ENCODE measurements around the gene MSLN.
A peak's percentile ranks its signal among the peaks of the same experiment; 100 is the strongest.
"Not testable (repeated sequence)": the region's sequence is repeated elsewhere in the genome, so short reads cannot be mapped to it uniquely, and the experiment has no call there.

MSLN gene

DNA sequence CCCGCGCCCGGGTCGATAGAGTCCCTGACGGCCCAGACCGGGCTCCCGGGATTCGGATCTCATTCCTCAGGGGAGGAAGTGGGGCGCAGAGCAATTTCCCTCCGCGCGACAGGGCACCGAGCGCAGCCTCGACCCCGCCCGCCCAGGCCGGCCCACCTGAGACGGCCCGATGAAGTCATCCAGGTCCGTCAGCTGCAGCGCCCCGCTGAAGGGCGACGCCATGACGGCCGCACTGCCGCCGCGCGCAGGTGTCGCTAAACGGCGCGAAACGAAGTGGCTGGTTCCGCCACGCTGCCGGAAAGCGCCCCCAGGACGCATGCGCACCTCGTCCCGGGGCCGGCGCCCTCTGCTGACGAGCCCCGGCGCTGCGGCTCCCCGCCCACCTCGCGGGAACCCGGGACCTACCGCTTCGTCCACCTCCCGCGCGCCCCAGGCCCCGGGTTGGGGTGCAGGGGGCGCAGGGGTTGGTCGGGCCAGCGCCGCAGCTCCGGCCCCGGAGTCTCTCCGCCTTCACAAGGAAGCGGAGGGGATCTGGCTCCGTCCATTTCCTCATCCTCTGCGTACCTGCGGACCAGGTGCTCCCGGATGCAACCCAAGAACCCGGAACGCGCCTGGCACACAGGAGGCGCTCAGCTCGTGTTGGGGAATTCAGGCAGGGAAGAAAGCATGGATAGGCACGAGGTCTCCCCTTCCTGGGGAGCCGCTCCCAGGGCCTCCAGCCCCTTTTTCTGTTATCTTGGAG, 19.6 kb upstream of the MSLN start, which contains the start of gene CIAO3:
Gene CIAO3 (minus strand): TSS at position 234 of the 742 bp plus-strand sequence. CDS start 12 bp downstream, at position 222.
- peaks cover 22% of the 10 kb centered on the region for H3K4me1 Mint-ChIP-seq (ENCODE audit: low read depth)
- no peaks in the 10 kb centered on the region for H3K9me3 Mint-ChIP-seq
- peak within 1 kb of the TSS; percentile 74 for H3K27ac Mint-ChIP-seq
- H3K4me3 Mint-ChIP-seq: peak within 1 kb of the TSS; percentile 81
- peaks cover 10% of the 10 kb centered on the region for H3K36me3 Mint-ChIP-seq (ENCODE audit: low read depth)
- no peaks in the 10 kb centered on the region for H3K27me3 Mint-ChIP-seq

DNA sequence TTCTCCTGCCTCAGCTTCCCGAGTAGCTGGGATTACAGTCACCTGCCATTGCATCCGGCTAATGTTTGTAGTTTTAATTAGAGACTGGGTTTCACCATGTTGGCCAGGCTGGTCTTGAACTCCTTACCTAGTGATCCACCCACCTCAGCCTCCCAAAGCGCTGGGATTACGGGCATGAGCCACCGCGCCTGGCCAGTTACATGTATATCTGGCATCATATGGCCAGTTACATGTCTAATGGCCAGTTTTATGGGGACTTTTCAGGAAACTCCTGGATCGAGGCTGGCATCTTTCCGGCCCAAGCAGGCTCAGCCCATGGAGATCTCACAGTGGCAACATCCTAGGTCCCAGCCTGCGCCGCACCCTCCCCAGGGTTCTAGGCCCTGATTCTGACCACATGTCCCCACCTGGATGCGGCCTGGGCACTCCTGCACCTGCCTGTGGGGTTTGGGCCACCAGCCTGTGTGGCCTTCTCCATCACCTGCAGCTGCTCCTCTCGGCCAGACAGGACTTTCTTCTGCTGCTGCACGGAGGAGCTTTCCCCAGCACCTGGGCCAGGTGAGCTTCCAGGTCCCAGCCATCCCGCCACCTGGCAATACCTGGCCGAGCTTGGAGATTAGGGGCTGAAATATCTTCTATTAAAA, 18.4 kb upstream of the MSLN start:
- no peak overlapping the region for H3K27ac Mint-ChIP-seq
- H3K36me3 Mint-ChIP-seq (ENCODE audit: low read depth): peaks cover 7% of the 10 kb centered on the region
- H3K4me3 Mint-ChIP-seq: peak overlapping the region; percentile 80
- H3K9me3 Mint-ChIP-seq: no peaks in the 10 kb centered on the region
- H3K27me3 Mint-ChIP-seq: no peaks in the 10 kb centered on the region
- H3K4me1 Mint-ChIP-seq (ENCODE audit: low read depth): peaks cover 16% of the 10 kb centered on the region

DNA sequence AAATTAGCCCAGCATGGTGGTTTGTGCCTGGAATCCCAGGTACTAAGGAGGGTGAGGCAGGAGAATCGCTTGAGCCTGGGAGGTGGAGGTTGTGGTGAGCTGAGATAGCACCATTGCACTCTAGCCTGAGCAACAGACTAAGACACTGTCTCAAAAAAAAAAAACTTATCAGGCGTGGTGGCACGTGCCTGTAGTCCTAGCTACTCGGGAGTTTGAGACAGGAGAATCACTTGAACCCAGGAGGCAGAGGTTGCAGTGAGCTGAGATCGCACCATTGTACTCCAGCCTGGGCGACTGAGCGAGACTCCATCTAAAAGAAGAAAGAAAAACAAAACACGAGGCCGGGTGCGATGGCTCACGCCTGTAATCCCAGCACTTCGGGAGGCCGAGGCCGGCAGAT, 17.6 kb upstream of the MSLN start:
- not testable (repeated sequence) for H3K27ac Mint-ChIP-seq

DNA sequence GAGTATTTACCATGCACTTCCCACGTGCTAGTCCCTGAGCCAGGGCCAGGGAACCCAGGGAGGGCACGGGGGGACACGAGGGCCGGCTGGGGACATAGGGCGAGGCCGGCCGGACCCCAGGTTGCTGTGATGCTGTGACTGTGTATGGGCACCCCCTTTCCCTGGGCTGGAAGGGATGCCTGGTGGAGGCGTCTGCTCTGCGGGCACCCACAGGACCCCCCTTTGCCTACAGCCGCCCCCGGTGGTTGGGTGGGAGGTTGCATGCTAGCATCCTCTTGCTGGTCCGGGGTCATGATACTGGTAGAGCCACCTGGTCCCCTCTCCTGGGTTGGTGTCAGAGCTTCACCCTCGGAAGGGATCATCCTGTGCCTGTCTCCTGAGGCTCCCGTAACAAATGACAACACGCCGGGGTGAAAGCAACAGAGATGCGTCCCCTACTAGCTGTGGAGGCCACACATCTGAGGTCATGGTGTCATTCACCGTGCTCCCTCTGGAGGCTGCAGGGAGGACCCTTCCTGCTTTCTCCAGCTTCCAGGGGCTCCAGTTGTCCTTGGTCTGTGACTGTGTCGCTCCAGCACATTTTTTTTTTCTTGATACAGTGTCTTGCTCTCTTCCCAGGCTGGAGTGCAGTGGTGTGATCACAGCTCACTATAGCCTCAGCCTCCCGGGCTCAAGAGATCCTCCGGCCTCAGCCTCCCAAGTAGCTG, 16.6 kb upstream of the MSLN start:
- Mint-ChIP-seq H3K36me3 (ENCODE audit: low read depth) (no peaks in the 10 kb centered on the region), H3K27me3 (no peaks in the 10 kb centered on the region), H3K4me3 (no peak overlapping the region), H3K9me3 (no peaks in the 10 kb centered on the region), H3K4me1 (ENCODE audit: low read depth) (peaks cover 10% of the 10 kb centered on the region), H3K27ac (no peak overlapping the region)

More for the DNA sequence above, 17.6 kb upstream of the MSLN start:
- not testable (repeated sequence) for H3K9me3 Mint-ChIP-seq; H3K36me3 Mint-ChIP-seq (ENCODE audit: low read depth); H3K4me3 Mint-ChIP-seq; H3K27me3 Mint-ChIP-seq
- peaks cover 12% of the 10 kb centered on the region for H3K4me1 Mint-ChIP-seq (ENCODE audit: low read depth)

DNA sequence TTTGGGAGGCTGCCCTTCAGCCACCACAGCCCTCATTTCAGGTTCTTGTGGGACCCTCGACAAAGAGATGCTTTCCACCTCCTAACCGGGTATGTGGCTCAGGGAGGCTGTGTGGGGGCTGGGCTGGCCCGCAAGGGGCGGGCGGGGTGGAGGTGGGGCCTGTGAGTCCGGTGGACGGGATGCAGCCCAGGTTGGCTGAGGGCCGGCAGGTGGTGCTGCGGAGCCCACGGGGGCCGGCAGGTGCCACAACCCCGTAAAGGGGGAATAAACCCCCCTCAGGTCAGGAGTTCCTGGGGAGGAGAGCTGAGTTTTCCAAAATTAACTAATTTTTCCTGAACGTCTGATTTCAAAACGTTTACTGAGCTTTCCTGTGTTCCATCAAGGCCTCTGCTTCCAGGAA, 14.8 kb upstream of the MSLN start:
- Mint-ChIP-seq H3K4me3 (no peak overlapping the region), H3K27ac (no peak overlapping the region), H3K36me3 (ENCODE audit: low read depth) (no peaks in the 10 kb centered on the region), H3K9me3 (no peaks in the 10 kb centered on the region), H3K27me3 (no peaks in the 10 kb centered on the region), H3K4me1 (ENCODE audit: low read depth) (no peaks in the 10 kb centered on the region)

DNA sequence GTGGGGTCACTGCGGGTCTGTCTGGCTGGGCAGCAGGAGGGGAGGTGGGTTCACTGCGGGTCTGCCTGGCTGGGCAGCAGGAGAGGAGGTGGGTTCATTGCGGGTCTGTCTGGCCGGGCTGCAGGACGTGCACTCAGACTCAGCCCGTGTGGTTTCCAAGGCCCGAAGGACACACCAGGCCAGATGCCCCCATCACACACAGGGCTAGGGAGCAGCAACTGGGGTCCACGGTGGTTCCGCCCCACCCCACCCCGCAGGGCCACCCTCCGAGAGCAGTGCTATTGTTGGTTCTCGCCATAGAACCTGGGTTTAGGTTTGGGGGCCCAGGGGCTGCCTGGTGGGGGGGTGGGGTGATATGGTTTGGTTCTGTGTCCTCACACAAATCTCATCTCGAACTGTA, 13.9 kb upstream of the MSLN start:
- no peaks in the 10 kb centered on the region for H3K36me3 Mint-ChIP-seq (ENCODE audit: low read depth)
- H3K4me3 Mint-ChIP-seq: no peak overlapping the region
- H3K9me3 Mint-ChIP-seq: no peaks in the 10 kb centered on the region
- no peak overlapping the region for H3K27ac Mint-ChIP-seq
- H3K27me3 Mint-ChIP-seq: no peaks in the 10 kb centered on the region
- H3K4me1 Mint-ChIP-seq (ENCODE audit: low read depth): no peaks in the 10 kb centered on the region

DNA sequence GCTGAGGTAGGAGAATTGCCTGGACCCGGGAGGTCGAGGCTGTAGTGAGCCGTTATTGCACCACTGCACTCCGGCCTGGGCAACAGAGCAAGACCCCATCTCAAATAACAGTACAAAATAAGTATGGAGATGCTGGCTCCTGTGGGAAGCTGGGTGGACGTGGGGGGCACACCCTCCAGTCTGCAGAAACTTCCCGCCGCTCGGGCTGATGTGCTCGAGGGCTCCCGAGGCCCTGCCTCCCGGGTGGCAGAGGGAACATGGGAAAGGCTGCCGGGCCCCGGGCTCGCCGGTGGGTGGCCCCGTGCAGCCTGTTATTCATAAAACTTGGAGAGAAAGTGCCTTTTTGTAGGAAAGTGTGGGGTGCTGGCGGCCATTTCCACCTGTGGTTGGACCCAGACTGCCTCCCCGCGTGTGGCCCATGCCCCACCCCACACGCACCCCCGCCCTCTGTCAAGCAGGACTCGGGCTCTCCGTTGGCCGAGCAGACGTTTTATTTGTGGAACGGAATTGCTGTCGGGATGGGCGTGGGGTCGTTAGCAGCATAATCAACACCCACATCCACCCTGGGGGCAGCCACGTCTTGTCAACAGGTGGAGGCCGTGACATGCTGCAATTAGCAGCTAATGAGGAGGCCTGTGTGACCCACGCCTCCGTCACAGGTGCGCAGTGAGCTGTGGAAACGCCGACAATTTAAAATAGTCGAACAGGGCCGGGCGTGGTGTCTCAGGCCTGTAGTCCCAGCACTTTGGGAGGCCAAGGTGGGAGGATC, 12.4 kb upstream of the MSLN start:
- Mint-ChIP-seq H3K27me3 (no peaks in the 10 kb centered on the region), H3K27ac (no peak overlapping the region), H3K36me3 (ENCODE audit: low read depth) (no peaks in the 10 kb centered on the region), H3K4me3 (no peak overlapping the region), H3K4me1 (ENCODE audit: low read depth) (no peaks in the 10 kb centered on the region), H3K9me3 (no peaks in the 10 kb centered on the region)

DNA sequence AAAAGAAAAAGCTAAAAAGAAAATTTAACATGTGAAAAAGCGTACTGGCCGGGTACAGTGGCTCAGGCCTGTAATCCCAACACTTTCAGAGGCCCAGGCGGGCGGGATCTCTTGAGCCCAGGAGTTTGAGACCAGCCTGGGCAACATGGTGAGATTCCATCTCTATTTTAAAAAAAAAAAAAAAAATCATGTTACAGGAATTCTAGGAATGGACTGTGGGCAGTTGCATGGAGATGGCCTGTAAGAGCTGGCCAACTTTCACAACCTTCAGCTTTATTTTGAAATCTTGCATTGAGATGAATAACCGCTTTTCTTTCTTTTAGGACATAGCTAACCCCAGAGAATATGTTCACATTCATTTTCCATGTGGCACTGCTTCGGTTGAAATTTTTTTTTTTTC, 11.5 kb upstream of the MSLN start:
- Mint-ChIP-seq H3K36me3 (ENCODE audit: low read depth) (no peaks in the 10 kb centered on the region), H3K27me3 (no peaks in the 10 kb centered on the region), H3K4me1 (ENCODE audit: low read depth) (no peaks in the 10 kb centered on the region), H3K4me3 (no peak overlapping the region), H3K9me3 (no peaks in the 10 kb centered on the region), H3K27ac (no peak overlapping the region)

DNA sequence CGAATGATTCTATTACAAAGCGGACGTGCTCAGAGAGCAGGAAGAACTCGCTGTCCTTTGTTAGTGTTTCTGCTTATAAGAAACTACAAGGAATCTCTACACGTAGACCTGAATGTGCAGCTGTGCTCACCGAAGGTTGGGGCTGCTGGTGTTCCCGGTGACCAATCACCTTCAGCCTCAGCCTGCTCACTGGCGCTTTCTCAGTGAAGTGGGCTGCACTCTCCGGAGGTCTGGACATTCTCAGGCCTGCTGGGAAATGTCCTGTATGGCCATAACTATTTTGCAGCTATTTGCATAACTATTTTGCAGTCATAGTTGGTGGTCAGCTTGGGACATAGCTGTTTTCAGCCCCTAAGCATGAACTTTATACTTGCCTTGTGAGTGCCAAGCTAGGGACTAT, 10.0 kb upstream of the MSLN start:
- H3K9me3 Mint-ChIP-seq: no peaks in the 10 kb centered on the region
- no peak overlapping the region for H3K4me3 Mint-ChIP-seq
- no peaks in the 10 kb centered on the region for H3K4me1 Mint-ChIP-seq (ENCODE audit: low read depth)
- H3K27ac Mint-ChIP-seq: no peak overlapping the region
- no peaks in the 10 kb centered on the region for H3K27me3 Mint-ChIP-seq
- H3K36me3 Mint-ChIP-seq (ENCODE audit: low read depth): no peaks in the 10 kb centered on the region

DNA sequence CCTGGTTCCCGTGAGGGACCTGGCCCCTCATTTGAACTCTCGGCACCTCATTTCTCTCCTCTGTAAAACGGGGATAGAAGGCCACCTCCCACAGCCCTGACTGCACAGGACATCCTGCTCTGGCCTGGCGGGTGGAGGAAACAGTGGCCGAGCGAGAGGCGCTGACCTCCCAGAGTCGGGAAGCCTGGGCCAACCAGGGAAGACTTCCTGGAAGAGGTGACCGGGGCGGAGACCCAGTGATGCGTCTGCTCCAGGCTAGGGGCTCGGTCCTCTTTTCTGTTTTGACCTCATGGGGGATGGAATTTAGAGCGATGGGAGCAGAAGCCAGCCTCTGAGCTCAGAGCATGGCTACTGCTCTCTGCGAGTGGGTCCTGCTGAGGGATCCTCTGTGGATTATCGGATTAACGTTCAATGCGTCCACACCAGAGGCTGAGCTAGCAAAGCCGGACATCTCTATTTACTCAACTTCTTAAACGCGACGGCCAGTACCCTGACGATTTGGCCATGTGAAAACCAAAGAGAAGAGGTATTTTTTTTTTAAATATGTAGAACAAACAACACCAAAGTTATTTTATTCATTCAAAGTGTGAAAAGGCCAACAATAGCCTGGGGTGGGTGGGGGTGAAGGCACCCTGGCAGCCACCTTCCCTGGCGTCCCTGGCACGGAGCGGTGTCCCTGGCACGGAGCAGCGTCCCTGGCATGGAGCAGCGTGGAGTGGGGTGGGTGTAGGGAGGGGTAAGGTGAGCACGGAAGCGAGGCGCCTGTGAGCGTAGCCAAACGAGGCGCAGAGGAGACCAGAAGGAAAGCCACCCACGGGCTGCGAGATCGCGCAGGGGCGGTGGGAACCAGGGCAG, 9.2 kb upstream of the MSLN start:
- no peaks in the 10 kb centered on the region for H3K4me1 Mint-ChIP-seq (ENCODE audit: low read depth)
- no peak overlapping the region for H3K27ac Mint-ChIP-seq
- no peaks in the 10 kb centered on the region for H3K36me3 Mint-ChIP-seq (ENCODE audit: low read depth)
- H3K4me3 Mint-ChIP-seq: no peak overlapping the region
- H3K9me3 Mint-ChIP-seq: no peaks in the 10 kb centered on the region
- no peaks in the 10 kb centered on the region for H3K27me3 Mint-ChIP-seq

DNA sequence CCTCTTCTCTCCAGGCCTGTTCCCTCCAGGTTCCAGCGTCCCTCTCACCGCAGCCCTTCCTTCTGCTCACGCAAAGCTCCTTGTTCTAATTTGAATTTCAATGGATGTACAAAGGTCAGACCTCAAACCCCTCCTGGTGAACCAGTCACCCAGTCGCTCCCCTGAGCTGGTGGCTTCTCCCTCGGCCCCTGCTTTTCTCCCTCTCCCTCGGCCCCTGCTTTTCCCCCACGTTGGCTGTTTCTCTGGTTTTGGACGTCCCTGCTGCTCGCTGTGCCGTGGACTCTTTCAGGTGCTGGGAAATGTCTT, 8.6 kb upstream of the MSLN start:
- Mint-ChIP-seq H3K27me3 (no peaks in the 10 kb centered on the region), H3K4me1 (ENCODE audit: low read depth) (no peaks in the 10 kb centered on the region), H3K27ac (no peak overlapping the region), H3K36me3 (ENCODE audit: low read depth) (no peaks in the 10 kb centered on the region), H3K4me3 (no peak overlapping the region), H3K9me3 (no peaks in the 10 kb centered on the region)

DNA sequence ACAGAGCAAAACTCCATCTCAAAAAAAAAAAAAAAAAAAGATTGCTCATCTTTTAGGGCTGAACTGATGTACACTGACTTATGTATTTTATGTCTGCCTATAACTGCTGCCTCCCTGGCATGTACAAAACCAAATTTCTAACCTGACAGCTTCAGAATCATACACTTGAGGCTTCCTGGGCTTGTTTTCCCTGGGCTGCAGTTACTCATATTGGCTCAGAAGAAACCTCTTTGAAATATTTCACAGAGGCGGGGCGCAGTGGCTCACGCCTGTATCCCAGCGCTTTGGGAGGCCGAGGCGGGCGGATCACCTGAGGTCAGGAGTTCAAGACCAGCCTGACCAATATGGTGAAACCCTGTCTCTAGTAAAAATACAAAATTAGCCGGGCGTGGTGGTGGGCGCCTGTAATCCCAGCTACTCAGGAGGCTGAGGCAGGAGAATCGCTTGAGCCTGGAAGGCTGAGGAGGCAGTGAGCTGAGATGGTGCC, 6.4 kb upstream of the MSLN start:
- not testable (repeated sequence) for H3K27ac Mint-ChIP-seq; H3K27me3 Mint-ChIP-seq; H3K4me3 Mint-ChIP-seq; H3K9me3 Mint-ChIP-seq; H3K4me1 Mint-ChIP-seq (ENCODE audit: low read depth); H3K36me3 Mint-ChIP-seq (ENCODE audit: low read depth)

DNA sequence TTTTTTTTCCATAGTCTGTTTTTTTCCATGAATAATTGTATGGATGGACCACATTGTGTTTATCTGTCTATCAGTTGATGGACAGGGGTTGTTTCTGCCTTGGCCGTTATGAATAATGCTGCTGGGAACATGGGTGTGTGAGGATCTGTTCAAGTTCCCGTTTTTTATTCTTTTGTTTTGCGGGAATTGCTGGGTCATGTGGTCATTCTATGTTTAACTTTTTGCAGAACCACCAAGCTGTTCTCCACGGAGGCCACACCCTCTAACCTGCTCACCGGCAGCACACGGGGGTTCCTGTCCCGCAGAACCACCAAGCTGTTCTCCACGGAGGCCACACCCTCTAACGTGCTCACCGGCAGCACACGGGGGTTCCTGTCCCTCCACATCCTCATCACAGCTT, 5.9 kb upstream of the MSLN start:
- H3K36me3 Mint-ChIP-seq (ENCODE audit: low read depth): no peaks in the 10 kb centered on the region
- no peak overlapping the region for H3K4me3 Mint-ChIP-seq
- peaks cover 5% of the 10 kb centered on the region for H3K27me3 Mint-ChIP-seq
- no peak overlapping the region for H3K27ac Mint-ChIP-seq
- H3K9me3 Mint-ChIP-seq: no peaks in the 10 kb centered on the region
- H3K4me1 Mint-ChIP-seq (ENCODE audit: low read depth): no peaks in the 10 kb centered on the region

DNA sequence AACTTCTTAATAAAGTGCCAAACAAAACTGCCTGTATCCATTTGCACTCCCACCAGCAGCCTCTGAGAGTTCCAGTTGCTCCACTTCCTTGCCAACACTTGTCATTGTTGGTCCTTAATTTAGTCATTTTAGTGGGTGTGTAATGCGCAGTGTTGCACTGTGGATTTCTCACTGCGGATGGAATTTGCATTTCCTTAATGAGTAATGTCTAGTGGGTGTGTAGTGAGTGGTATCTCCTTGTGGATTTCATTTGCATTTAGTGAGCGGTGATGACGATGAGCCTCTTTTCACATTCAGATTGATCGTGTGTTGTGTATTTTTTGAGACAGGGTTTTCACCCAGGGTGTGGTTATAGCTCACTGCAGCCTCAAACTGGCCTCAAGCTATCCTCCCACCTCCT, 4.1 kb upstream of the MSLN start:
- H3K27ac Mint-ChIP-seq: no peak overlapping the region
- H3K27me3 Mint-ChIP-seq: peaks cover 5% of the 10 kb centered on the region
- no peaks in the 10 kb centered on the region for H3K4me1 Mint-ChIP-seq (ENCODE audit: low read depth)
- H3K9me3 Mint-ChIP-seq: no peaks in the 10 kb centered on the region
- no peaks in the 10 kb centered on the region for H3K36me3 Mint-ChIP-seq (ENCODE audit: low read depth)
- H3K4me3 Mint-ChIP-seq: no peak overlapping the region

Measured in stimulated activated naive CD8-positive, alpha-beta T cell treated with anti-CD3 and anti-CD28 coated beads, Interleukin-15, Interleukin-2, amounts not matched to agents 100 ng/mL and 50 ng/mL, for 24 hours (primary cell).